GM12865 (cell line): Measurements from ENCODE around the gene ABCC10.

Experiments
- DNase-seq: peaks from one replicate; pipeline ENCODE4 v3.0.0; 2010; ENCODE audit warnings: low read depth
- H3K4me3 ChIP-seq: 2 replicates; pipeline ENCODE4 v1.5.1; 2011; ENCODE audit warnings: mild to moderate bottlenecking, low read depth, low read length, control low read depth
- TF ChIP-seq, protein P1 (sequence below): IDR thresholded peaks from 2 replicates; pipeline ENCODE4 v1.5.1; 2011; ENCODE audit warnings: low read length, control low read depth, low read depth, inconsistent platforms; ENCODE audit not compliant: insufficient read depth; ENCODE audit errors: missing control alignments

ABCC10 gene, protein sequence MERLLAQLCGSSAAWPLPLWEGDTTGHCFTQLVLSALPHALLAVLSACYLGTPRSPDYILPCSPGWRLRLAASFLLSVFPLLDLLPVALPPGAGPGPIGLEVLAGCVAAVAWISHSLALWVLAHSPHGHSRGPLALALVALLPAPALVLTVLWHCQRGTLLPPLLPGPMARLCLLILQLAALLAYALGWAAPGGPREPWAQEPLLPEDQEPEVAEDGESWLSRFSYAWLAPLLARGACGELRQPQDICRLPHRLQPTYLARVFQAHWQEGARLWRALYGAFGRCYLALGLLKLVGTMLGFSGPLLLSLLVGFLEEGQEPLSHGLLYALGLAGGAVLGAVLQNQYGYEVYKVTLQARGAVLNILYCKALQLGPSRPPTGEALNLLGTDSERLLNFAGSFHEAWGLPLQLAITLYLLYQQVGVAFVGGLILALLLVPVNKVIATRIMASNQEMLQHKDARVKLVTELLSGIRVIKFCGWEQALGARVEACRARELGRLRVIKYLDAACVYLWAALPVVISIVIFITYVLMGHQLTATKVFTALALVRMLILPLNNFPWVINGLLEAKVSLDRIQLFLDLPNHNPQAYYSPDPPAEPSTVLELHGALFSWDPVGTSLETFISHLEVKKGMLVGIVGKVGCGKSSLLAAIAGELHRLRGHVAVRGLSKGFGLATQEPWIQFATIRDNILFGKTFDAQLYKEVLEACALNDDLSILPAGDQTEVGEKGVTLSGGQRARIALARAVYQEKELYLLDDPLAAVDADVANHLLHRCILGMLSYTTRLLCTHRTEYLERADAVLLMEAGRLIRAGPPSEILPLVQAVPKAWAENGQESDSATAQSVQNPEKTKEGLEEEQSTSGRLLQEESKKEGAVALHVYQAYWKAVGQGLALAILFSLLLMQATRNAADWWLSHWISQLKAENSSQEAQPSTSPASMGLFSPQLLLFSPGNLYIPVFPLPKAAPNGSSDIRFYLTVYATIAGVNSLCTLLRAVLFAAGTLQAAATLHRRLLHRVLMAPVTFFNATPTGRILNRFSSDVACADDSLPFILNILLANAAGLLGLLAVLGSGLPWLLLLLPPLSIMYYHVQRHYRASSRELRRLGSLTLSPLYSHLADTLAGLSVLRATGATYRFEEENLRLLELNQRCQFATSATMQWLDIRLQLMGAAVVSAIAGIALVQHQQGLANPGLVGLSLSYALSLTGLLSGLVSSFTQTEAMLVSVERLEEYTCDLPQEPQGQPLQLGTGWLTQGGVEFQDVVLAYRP (N-terminal part only)

DNA sequence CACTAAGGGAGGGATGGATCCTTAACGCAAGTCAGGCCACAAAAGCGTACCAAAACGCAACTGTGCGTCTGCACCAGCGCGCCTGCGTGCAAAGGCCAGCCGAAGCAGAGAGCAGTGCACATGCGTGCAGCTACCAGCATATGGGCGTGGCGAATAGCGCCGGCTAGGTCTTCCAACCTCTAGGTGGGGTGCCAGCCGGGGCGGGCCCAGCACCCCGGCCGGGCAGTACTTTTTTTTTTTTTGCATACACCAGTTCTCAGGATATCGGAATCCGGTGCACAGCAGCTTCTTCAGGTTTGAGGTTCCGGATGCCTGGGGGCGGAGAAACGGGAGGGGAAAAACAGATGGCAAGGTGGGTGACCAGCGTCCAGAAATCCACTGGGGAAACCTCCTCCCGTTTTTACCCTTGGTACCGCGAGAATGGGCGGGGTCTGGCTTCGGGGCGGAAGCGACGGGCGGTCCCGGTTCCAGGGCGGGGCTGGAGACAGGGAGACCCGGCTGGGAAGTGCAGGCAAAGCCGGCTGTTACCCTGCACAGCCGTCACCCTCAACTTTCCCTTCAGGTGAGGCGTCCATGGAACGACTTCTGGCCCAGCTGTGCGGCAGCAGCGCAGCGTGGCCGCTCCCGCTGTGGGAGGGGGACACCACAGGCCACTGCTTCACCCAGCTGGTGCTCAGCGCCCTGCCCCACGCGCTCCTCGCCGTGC is at the start of gene ABCC10:
Gene ABCC10, plus strand, starts transcription at position 136 of the 706 bp plus-strand sequence. Its CDS starts 438 bp downstream, at position 574.
- peak within 1 kb of the TSS; percentile 73 for H3K4me3 ChIP-seq
- TF ChIP-seq, protein P1, sequence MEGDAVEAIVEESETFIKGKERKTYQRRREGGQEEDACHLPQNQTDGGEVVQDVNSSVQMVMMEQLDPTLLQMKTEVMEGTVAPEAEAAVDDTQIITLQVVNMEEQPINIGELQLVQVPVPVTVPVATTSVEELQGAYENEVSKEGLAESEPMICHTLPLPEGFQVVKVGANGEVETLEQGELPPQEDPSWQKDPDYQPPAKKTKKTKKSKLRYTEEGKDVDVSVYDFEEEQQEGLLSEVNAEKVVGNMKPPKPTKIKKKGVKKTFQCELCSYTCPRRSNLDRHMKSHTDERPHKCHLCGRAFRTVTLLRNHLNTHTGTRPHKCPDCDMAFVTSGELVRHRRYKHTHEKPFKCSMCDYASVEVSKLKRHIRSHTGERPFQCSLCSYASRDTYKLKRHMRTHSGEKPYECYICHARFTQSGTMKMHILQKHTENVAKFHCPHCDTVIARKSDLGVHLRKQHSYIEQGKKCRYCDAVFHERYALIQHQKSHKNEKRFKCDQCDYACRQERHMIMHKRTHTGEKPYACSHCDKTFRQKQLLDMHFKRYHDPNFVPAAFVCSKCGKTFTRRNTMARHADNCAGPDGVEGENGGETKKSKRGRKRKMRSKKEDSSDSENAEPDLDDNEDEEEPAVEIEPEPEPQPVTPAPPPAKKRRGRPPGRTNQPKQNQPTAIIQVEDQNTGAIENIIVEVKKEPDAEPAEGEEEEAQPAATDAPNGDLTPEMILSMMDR = peak; percentile 40
- DNase-seq = peak; percentile 97

DNA sequence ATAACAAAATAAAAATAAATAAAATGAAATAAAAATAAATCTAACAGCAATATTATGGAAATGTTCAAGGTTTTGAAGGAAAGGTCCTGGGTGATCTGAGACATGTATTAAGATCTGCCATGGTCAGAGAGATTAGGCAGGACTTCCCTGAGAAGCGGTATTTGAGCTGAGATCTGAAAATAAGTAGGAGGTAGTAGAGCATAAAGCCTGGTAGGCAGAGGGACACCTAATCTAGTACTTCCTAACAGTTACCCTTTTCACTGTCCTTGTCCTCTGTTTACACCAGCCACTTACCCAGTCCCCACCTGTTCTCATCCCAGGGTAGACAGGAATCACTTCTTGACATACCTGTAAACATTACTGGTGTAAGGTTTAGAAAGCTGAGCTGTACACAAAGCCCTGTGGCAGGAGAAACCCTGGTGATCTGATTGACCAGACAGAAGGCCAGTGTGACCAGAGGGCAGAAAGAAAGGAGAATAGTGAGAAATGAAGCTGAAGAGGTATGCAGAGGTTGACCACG is 49.6 kb upstream of the ABCC10 start:
- TF ChIP-seq, protein P1 = no peak
- DNase-seq = peak; percentile 59
- H3K4me3 ChIP-seq = no peak overlapping the region

DNA sequence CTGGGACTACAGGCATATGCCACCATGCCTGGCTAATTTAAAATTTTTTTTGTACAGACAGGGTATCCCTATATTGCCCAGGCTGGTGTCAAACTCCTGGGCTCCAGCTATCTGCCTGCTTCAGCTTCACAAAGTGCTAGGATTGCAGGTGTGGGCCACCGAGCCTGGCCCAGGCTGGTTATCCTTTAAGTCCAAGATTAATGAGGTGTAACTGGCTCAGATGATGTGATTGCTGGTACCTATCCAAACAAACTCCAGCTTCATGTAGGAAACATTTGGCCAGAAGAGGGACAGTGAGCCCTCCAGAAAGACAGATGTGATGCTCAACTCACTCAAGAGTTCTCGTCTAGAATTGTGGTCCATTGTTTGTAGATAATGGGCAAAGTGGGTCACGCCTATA is 48.7 kb upstream of the ABCC10 start:
- TF ChIP-seq, protein P1 = no peak
- H3K4me3 ChIP-seq = no peak overlapping the region
- DNase-seq = no peak

DNA sequence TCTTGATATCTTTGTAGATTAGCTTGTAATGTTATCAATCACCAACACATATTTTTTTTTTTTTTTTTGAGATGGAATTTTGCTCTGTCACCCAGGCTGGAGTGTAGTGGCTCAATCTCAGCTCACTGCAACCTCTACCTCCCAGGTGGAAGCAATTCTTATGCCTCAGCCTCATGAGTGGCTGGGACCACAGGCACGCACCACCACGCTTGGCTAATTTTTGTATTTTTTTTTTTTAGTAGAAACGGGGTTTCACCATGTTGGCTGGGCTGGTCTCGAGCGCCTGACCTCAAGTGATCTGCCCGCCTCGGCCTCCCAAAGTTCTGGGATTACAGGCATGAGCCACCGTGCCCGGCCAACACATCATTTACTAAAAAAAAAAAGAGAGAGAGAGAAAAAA is 46.5 kb upstream of the ABCC10 start:
- H3K4me3 ChIP-seq = peak overlapping the region; percentile 29; the same call in 1 of the 2 replicates
- DNase-seq = peak; percentile 68

DNA sequence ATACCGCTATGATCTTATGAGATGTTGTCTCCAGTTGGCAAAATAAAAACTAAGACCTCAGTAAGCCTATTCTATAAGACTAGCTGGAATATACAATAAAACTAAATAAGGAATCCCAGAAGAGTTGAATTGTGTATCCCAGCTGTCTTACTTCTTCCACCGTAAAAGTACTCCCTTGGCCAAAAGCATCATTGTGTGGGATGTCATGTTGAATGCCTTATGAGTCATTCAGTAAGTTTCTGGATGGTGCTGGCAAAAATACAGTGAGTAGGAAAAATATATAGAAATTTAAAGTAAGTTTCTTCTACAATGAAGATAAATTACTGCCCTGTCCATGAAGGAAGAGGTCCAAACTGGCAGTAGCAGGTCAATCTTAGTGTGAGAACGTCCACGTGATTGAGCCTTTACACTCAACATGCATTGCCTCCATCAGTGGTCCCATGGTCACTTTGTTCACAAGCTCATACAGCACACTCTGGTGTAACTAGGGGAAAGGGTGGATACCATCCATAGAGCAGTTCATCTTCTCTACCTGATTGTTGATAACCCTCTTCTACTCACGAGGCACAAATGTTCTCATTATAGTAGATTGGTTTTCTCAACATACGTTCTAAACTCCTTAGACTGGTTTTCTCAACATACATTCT is 44.2 kb upstream of the ABCC10 start:
- peak overlapping the region; percentile 4; the same call in 1 of the 2 replicates for H3K4me3 ChIP-seq
- TF ChIP-seq, protein P1 = no peak

DNA sequence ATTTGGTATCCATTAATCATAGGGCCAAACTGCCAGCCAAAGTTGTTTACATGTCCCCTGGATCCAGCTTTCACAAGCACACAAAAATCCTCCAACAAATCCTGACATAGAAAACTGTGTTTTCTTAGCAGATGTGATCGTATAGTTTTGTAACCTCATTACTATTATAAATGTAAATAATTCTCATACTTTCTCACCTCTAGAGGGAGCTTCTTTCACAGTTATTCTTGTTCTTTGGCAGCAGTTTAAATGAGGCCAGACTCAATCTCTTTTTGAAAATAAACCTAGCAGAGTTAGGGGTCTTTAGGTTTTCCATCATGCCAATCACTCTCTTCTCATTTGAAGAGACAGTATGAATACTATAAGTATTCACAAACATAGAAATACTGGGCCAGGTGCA is 40.8 kb upstream of the ABCC10 start:
- peak; percentile 45 for DNase-seq
- TF ChIP-seq, protein P1 = peak; percentile 47
- H3K4me3 ChIP-seq = no peak overlapping the region

More for the DNA sequence above, 44.2 kb upstream of the ABCC10 start:
- no peak for DNase-seq
